WTC11 (cell line): Measurements from ENCODE around the gene GALT.

ENCODE experiments used
- CTCF ChIP-seq: fragments of 200-600 bp; IDR thresholded peaks from 2 replicates; pipeline ENCODE4 v1.8.0; 2022; ENCODE audit warnings: antibody characterized with exemption
- FOXJ3 ChIP-seq: sonication (generic); formaldehyde crosslinking; IDR thresholded peaks from 2 replicates; pipeline ENCODE4 v1.9.0; 2021; ENCODE audit warnings: missing genetic modification reagents, mild to moderate bottlenecking, borderline replicate concordance
- NFYB ChIP-seq: sonication (generic); formaldehyde crosslinking; conservative IDR thresholded peaks from 2 replicates; pipeline ENCODE4 v1.8.0; 2022; ENCODE audit warnings: low read depth, missing genetic modification reagents
- ZNF396 ChIP-seq: fragments of 250-450 bp; sonication (Bioruptor Pico); IDR thresholded peaks from 2 replicates; pipeline ENCODE4 v1.8.0; 2021; ENCODE audit warnings: mild to moderate bottlenecking, moderate library complexity, borderline replicate concordance

- TF ChIP-seq NFYB: no peak
- no peak for TF ChIP-seq ZNF396 (CRISPR knock-in tag)
- no peak for TF ChIP-seq FOXJ3 (CRISPR knock-in tag)
- no peak for TF ChIP-seq CTCF
Measured at GRCh38 chr9:34650816-34651215, 4.3 kb downstream of the GALT start.
